ENCODE results near the gene KASH5.

KASH5 gene, protein sequence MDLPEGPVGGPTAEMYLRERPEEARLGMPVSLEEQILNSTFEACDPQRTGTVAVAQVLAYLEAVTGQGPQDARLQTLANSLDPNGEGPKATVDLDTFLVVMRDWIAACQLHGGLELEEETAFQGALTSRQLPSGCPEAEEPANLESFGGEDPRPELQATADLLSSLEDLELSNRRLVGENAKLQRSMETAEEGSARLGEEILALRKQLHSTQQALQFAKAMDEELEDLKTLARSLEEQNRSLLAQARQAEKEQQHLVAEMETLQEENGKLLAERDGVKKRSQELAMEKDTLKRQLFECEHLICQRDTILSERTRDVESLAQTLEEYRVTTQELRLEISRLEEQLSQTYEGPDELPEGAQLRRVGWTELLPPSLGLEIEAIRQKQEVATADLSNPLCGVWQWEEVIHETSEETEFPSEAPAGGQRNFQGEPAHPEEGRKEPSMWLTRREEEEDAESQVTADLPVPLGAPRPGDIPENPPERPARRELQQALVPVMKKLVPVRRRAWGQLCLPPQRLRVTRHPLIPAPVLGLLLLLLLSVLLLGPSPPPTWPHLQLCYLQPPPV

DNA sequence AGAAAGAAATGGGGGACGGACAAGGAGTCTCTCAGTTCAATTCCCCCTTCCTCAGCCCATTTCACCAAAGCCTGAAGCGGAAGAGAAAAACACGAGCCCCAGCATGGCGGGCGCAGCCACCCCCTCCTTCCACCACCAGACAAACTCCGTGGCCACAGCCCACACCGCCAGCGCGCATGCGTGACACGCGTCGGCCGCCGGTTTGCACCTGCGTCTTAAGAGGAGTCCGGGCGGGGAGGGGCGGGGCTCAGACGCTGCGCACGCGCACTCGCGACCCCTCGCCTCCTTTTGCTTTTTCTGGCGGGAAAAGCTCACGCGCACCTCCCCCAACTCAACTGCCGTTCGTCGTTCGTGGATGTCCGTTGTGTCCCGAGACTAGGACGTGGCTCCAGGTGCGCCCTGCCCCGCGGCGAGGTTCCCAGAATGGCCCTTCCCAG is at the start of gene KASH5:
KASH5 (plus strand) TSS at position 314 of the 437 bp plus-strand sequence. CDS start 2,635 bp downstream, outside the sequence.
- peak in 34 of 56 donors; percentile 4 to 67 (median 24) for DNase-seq

DNA sequence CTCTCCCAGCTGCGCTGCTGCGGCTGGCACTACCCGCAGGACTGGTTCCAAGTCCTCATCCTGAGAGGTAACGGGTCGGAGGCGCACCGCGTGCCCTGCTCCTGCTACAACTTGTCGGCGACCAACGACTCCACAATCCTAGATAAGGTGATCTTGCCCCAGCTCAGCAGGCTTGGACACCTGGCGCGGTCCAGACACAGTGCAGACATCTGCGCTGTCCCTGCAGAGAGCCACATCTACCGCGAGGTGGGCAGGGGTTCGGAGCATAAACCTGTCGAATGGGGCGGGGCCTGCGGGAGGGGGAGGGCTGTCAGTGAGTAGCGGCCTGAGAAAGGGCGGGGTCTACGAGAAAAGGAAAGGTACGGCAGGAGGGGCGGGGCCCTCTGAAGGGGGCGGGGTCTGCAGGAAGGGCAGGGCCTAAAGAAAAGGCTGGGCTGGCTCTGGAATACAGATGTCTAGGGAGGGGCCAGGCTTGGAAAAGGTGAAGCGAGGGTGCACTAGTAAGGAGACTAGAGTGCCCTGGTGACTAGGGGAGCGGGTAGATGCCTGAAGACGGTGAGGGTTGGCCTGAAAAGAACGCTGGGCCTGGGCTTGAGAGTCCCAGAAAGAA is 49.3 kb upstream of the KASH5 start:
- peak in 12 of 56 donors; percentile 2 to 49 (median 28) for DNase-seq

DNA sequence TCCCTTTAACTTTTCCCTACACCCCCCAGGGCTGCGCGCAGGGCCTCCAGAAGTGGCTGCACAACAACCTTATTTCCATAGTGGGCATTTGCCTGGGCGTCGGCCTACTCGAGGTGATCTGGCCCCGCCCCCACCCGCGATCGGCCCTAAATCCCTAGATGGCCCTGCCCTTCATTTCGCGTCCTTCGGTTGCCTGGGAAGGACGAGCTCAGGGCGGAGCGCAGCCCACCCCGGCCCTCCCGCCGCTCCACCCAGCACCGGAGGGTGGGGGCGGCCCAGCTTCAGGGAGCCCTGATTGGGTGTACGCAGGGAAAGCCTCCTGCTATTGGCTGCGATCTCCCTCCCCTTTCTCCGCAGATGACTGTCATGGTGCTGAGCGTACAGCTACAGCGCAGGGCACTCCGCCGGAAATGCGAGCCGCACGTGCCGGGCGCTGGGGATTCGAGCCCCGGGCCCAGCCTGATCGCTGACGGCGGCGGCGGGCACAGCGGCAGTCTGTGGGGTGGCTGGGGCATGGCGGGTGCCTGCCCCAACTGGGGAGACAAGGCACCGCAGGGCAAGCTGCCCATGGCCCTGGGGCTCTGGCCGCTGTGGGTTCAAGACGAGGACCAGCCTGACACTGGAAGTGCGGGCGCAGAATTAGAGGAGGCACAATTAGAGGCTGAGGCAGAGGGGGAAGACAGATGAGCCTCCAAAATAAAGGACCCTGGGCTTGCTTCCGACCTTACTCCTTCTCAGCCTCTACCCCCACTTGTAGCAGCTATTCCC is 48.6 kb upstream of the KASH5 start:
- DNase-seq, result peak in 52 of 56 donors; percentile 7 to 85 (median 68)

DNA sequence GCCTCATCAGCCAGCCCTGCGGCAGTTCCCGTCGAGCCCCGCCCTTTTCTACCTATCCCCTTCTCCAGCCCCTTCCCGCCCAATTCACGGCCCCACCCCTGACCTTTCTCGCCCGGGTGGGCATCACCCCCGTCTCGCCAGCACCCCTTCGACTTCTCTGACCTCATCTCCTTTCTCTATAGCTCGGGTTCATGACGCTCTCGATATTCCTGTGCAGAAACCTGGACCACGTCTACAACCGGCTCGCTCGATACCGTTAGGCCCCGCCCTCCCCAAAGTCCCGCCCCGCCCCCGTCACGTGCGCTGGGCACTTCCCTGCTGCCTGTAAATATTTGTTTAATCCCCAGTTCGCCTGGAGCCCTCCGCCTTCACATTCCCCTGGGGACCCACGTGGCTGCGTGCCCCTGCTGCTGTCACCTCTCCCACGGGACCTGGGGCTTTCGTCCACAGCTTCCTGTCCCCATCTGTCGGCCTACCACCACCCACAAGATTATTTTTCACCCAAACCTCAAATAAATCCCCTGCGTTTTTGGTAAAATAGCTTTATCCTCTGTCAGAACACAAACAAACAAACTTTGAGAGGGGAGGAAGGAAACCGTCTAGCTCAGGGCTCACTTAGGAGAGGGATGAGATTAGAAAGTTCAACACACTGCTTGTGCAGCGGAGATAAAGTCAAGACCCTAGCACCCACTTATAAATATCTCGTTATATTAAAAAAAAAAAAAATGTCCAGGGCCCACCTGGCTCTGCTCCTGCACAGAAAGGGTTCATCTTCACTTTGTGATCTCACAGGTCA is 47.8 kb upstream of the KASH5 start:
- DNase-seq, result peak in 8 of 56 donors; percentile 7 to 49 (median 20)

DNA sequence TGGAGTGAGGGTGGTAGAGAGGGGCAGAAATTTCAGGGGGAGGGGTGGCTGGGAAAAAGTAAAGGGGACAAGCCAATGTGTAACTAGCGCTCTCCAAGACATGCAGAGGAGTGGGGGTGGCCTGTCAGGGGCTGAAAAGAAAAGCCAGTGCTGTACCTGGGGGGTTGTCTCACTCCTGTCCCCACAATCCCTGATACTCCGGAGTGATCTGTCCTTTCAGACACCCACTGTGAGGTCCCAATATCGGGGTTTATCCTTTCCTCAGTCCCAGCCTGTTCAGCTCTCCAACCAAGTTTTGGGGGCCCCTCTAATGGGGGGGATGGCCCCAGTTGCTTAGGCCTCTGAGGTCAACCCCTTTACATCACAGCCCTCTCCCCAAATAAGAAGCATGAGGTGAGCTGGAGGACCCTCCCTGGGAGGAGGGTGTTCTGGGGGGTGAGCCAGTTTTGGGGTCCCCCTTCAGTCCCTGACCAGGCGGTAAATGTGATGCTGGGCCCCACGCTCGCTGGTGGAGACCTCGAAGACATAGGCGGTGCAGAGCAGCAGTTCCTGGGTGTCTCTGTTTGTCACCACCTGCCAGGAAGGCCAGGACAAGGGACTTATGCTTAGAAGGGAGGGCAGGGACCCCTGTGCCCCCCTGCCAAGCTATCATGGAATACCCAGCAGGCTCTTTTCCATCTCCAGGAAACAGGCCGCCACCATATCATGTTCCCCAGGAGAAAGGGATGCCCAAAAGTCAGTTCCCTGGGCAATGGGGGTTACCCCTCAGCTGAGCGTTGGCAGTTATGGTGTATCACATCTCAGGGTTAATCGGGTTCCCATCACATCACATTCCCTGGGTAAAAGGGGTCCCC is 47.0 kb upstream of the KASH5 start:
- no peak for DNase-seq

DNA sequence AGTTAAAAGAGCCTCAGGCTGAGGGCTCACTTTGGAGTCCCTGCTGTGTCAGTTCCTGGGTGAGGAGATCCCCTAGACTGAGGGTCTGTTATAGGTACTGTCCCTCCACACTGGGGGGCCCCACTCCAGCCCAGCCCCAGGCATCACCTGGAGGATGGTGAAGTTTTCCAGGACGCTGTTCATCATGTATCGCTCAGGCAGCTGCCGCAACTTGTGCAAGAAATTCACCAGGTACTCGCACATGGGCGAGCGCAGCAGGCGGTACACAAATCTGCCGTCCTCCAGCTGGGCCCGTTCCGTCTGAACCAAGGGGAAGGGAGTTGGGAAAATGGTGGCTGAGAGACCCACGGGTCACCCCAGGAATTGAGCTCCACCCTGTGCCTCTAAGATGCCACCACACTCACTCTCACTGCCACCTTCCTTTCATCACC is 45.7 kb upstream of the KASH5 start:
- DNase-seq, result no peak

DNA sequence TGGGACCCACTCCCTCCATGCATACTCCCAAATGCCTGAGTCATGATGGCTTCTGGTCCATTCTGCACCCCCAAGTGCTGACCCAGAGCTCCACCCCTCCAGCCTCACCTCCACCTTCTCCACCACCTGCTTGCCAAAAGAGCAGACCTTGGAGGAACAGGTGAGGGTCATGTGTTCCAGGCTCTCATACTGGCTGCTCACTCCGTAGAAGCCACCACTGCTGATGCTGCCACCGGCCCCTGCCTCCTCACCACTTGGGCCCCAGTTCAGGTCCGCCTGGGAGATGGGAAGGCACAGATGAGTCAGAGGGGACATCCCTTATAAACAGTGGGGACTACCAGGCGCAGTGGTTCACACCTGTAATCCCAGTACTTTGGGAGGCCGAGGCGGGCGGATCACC is 44.9 kb upstream of the KASH5 start:
- DNase-seq, result no peak

DNA sequence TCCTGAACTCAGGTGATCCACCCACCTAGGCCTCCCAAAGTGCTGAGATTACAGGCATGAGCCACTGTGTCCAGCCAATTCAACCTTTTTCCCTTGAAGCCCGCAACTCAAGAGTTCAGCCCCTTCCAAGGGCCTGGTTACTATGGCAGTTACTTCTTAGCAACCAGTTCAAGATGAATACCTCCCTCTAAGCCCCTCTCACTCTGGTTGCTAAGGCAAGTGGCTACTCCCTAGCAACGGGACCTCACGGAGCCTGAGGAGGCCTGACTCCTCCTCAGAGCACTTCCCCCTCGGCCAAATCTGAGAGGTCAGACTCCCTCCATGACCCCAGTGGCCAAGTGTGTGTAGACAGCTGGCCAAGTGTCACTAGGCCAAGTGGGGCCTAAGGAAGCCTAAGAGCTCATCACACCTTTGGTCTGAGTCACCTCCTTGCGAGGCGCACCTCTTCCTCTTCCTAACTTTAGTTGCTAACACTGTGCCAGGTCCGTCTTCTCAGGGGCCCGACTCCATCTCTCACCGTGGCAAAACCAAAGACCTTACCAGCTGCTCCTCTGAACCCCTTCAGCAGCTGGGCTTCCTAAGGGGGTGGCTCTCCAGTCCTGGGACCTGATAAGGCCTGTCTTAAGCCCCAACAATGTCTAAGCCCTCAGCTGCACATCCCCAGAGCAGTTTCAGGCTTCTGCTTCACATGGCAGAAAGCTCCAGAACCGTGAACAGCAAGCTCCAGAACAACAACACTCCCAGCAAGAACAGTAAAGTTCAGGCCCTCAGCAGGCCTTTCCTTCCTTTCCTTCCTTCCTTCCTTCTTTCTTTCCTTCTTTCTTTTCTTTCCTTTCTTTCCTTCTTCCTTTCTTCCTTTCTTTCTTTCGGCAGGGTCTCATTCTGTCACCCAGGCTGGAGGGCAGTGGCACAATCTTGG is 43.3 kb upstream of the KASH5 start:
- DNase-seq, result no peak

DNA sequence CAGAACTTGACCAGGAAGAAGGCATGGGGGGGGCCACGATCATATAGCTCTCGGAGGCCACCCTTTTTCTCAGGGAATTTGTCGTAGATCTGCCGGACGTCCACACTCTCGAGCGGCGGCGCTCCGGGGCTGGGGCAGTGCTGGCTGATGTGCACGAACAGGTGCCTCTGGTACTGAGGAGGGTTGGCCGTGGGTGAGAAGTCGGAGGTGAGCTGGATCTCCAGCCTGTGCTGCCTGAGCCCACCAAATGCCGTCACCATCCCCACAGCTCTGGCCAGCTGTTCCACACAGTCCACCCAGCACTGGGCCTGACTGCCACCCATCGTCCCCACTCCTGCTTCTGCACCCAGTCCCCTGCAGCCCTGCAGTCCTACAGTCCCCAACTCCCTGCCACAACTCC is 40.9 kb upstream of the KASH5 start:
- DNase-seq, result no peak

DNA sequence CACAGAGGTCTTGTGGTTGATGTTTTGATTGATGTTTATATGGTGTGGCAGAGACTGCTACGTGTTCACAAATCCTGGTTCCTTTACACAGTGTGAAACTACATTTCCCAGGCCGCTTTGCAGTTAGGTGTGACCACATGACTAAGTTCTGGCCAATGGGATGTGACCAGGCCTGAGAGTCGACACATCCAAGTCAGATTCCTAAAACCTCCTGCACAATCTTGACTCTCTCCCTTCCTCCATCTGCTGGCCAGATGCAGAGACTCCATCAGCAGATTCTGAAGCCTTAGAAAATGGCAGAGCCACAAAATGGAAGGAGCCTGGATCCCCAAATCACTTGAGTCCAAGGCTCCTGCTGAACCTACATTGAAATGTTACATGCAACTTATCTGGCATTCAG is 40.2 kb upstream of the KASH5 start:
- DNase-seq, result peak in 11 of 56 donors; percentile 5 to 47 (median 13)

DNA sequence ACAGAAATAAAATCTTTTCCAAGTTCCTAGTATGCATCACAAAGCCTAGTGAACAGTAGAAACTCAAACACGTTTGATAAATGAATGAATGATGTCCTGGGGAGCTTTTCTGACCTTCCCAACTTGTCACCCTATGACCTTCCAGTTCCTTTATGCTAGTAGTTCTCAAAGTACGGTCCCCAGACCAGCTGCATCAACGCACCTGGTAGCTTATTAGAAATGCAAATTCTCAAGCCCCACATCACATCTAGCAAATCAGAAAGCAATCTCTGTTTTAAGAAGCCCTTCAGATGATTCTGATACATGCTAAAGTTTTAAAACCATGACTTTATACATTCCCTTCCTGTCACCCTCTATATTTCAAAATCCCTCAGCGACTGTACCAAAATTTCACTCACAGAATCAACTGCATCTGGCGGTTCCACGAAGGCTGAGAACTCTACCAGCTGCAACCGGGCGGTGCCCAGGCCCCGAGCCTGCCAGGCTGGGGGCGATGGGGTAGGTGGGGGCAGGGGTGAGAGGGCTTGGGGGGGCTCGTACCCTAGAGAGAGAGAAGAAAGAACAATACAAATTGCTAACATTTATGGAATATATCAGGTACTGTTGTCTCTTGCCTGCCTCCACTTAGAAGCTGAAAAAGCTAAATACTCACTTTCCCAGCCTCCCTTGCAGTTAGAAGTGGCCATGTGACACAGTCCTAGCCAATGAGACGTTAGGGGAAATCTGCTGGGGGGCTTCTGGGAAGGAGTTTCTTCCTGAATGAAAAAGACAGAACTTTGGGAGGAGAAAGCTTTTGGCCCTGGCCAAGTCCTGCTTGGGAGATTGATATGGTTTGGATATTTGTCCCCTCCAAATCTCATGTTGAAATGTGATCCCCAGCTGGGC is 39.5 kb upstream of the KASH5 start:
- DNase-seq, result no peak

DNA sequence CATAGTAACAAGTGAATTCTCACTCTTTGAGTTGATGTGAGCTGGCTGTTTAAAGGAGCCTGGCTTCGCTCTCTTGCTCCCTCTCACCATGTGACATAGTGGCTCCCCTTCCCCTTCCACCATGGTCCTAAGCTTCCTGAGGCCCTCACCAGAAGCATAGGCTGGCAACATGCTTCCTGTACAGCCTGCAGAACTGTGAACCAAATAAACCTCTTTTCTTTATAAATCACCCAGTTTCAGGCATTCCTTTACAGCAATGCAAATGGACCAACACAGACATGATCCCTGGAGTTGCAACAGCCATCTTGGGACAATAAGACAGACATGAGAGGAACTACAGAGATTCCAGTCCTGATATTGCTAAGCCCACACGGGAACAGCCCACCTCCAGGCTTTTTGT is 38.5 kb upstream of the KASH5 start:
- no peak for DNase-seq

DNA sequence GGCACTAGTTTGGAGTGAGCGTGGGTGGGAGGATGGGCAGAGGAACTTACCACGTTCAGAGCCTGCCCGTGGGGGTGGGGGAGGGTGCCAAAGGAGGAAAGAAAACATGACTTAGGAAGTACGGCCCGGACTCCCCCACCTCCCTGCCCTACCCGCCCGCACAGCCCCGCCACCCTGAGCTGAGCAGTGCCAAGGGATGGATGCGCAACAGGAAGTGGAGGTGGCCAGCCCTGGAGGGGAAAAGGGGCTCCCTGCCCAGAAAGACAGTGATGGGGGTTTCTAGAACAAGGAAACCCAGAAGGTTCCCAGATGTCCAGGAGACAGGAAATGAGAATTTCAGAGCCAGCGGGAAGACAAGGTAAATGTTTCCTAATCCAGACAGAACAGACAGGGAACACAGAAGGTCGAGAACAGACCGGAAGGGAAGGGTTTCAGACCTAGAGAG is 32.1 kb upstream of the KASH5 start:
- no peak for DNase-seq

DNA sequence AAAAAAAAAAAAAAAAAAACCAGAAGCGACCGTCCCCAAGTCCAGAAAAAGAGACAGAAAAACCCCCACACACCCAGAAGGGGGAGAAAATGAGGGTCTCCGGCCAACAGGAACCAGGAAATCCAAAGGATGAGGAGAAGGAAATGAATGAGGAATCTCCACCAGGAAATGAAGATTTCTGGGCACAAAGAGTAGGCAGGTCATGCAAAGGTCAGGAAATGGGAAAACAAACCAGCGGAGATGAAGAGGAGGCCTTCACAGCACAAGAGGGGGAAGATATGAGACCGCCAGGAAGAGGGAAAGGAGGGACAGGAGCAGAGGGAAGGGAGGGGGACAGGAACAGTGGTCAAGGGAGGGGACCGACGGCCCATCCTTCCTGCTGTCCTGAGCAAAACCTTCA is 31.7 kb upstream of the KASH5 start:
- DNase-seq, result no peak

DNA sequence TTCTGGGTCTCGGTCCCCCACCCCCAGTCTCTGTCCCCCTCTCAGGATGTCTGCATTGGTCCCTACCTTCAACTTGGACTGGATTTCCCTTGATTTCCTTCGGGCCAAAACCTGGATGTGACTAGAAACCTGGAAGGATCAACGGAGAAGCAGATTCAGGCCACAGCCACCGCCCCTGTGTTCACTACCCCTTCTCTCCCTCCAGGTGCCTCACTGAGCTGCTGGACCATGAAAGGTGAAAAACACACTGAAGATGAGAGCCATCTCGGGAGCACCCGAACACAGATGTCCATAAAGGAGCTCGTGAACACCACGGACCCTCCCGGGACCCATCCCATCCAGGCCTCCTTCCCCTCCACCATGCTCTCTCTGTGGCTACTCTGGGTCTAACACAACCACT is 30.9 kb upstream of the KASH5 start:
- DNase-seq, result no peak

DNA sequence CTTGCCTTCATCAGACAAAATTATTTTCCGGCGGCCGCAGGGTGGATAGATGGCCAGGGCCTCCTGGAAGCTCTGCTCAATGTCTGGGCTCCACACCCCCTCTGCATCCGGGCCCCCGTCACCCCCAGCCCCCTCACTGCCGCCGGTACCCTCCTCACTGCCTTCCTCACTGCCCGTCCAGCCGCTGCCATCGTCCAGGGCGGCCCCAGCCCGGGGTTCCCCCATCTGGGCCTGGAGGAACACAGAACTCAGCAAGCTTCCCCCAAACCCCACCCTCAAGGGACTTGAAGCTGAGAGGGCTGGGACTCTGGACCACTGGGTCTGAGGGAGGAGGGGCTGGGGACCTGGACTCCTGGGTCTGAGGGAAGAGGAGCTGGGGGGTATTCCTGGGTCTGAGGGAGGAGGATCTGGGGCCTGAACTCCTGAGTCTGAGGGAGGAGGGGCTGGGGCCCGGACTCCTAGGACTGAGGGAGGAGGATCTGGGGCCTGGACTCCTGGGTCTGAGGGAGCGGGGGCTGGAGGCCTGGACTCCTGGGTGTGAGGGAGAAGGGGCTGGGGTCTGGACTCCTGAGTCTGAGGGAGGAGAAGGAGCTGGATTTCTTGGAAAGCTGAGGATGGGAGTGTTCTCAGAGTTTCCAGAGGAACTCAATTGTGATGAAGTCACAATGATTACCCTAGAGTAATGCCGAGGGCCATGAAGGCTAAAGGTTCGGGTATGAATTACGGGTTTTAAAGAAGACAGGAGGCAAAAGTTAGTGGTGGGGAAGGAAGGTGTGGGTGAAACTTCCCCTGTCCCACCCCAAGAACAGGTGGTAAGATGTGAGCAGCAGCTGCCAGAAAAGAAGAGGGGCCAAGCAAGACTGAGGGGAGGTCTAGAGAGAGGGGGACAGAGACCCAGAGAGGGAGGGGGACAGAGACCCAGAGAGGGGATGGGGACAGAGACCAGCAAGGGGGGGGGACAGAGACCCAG is 27.9 kb upstream of the KASH5 start:
- DNase-seq, result no peak

Measured in amygdala (tissue), 56 donors.